Measurements from ENCODE around the gene C1orf87. TPM values are rescaled to one million over a fixed set of nuclear protein-coding genes. Genes with fewer than 3 reads are reported as not detected.

Gene C1orf87
- total and polyA plus RNA-seq, 9 donors, result 0.31 to 1.2 (median 0.71) TPM

- 100% methylated on average over 1 of the region's 1 CpG for WGBS (ENCODE audit: insufficient coverage)
- DNase-seq, result no peak
Measured at GRCh38 chr1:60066001-60066400, 7.6 kb downstream of the C1orf87 start.

GRCh38 chr1:60065199-60065598 is 8.4 kb downstream of the C1orf87 start:
- Histone ChIP-seq H3K4me3 (ENCODE audit: low read length) (no peak overlapping the region), H3K36me3 (ENCODE audit: control insufficient read depth, insufficient read depth, low read length) (no peaks in the 10 kb centered on the region), H3K4me1 (ENCODE audit: control insufficient read depth, insufficient read depth, low read length) (no peaks in the 10 kb centered on the region), H3K9me3 (replicated peaks; ENCODE audit: control insufficient read depth, low read depth, low read length) (no peaks in the 10 kb centered on the region), H3K27ac (ENCODE audit: low read length) (no peak overlapping the region), H3K27me3 (ENCODE audit: control insufficient read depth, insufficient read depth, low read length) (no peaks in the 10 kb centered on the region)
- no peak for DNase-seq
- 100% methylated on average over 2 of the region's 2 CpGs for WGBS (ENCODE audit: insufficient coverage)

More at GRCh38 chr1:60066001-60066400, 7.6 kb downstream of the C1orf87 start:
- Histone ChIP-seq H3K4me3 (ENCODE audit: low read length) (no peak overlapping the region), H3K27ac (ENCODE audit: low read length) (no peak overlapping the region), H3K27me3 (ENCODE audit: control insufficient read depth, insufficient read depth, low read length) (no peaks in the 10 kb centered on the region), H3K4me1 (ENCODE audit: control insufficient read depth, insufficient read depth, low read length) (no peaks in the 10 kb centered on the region), H3K9me3 (replicated peaks; ENCODE audit: control insufficient read depth, low read depth, low read length) (no peaks in the 10 kb centered on the region), H3K36me3 (ENCODE audit: control insufficient read depth, insufficient read depth, low read length) (no peaks in the 10 kb centered on the region)

GRCh38 chr1:60063561-60063960 is 10.0 kb downstream of the C1orf87 start:
- no peaks in the 10 kb centered on the region for H3K9me3 ChIP-seq (replicated peaks; ENCODE audit: control insufficient read depth, low read depth, low read length)
- H3K36me3 ChIP-seq (ENCODE audit: control insufficient read depth, insufficient read depth, low read length), result no peaks in the 10 kb centered on the region
- WGBS (ENCODE audit: insufficient coverage), result 83% methylated on average over 3 of the region's 4 CpGs
- H3K27me3 ChIP-seq (ENCODE audit: control insufficient read depth, insufficient read depth, low read length), result no peaks in the 10 kb centered on the region
- no peak overlapping the region for H3K4me3 ChIP-seq (ENCODE audit: low read length)
- no peaks in the 10 kb centered on the region for H3K4me1 ChIP-seq (ENCODE audit: control insufficient read depth, insufficient read depth, low read length)
- no peak overlapping the region for H3K27ac ChIP-seq (ENCODE audit: low read length)
- DNase-seq, result no peak

- Histone ChIP-seq H3K4me1 (ENCODE audit: control insufficient read depth, insufficient read depth, low read length) (no peaks in the 10 kb centered on the region), H3K27me3 (ENCODE audit: control insufficient read depth, insufficient read depth, low read length) (no peaks in the 10 kb centered on the region), H3K36me3 (ENCODE audit: control insufficient read depth, insufficient read depth, low read length) (no peaks in the 10 kb centered on the region), H3K4me3 (ENCODE audit: low read length) (no peak overlapping the region), H3K9me3 (replicated peaks; ENCODE audit: control insufficient read depth, low read depth, low read length) (no peaks in the 10 kb centered on the region), H3K27ac (ENCODE audit: low read length) (no peak overlapping the region)
- DNase-seq, result no peak
- 89% methylated on average over 4 of the region's 7 CpGs for WGBS (ENCODE audit: insufficient coverage)
Measured at GRCh38 chr1:60059468-60059867, 14.1 kb downstream of the C1orf87 start.

- Histone ChIP-seq H3K27me3 (ENCODE audit: control insufficient read depth, insufficient read depth, low read length) (no peaks in the 10 kb centered on the region), H3K27ac (ENCODE audit: low read length) (no peak overlapping the region), H3K4me1 (ENCODE audit: control insufficient read depth, insufficient read depth, low read length) (no peaks in the 10 kb centered on the region), H3K36me3 (ENCODE audit: control insufficient read depth, insufficient read depth, low read length) (no peaks in the 10 kb centered on the region), H3K4me3 (ENCODE audit: low read length) (no peak overlapping the region), H3K9me3 (replicated peaks; ENCODE audit: control insufficient read depth, low read depth, low read length) (peaks cover 3% of the 10 kb centered on the region)
- DNase-seq, result no peak
Measured at GRCh38 chr1:60055336-60055735, 18.2 kb downstream of the C1orf87 start.

- DNase-seq, result no peak
- H3K4me3 ChIP-seq (ENCODE audit: low read length), result no peak overlapping the region
- H3K9me3 ChIP-seq (replicated peaks; ENCODE audit: control insufficient read depth, low read depth, low read length), result peaks cover 3% of the 10 kb centered on the region
- no peaks in the 10 kb centered on the region for H3K36me3 ChIP-seq (ENCODE audit: control insufficient read depth, insufficient read depth, low read length)
- no peaks in the 10 kb centered on the region for H3K4me1 ChIP-seq (ENCODE audit: control insufficient read depth, insufficient read depth, low read length)
- no peak overlapping the region for H3K27ac ChIP-seq (ENCODE audit: low read length)
- H3K27me3 ChIP-seq (ENCODE audit: control insufficient read depth, insufficient read depth, low read length), result no peaks in the 10 kb centered on the region
Measured at GRCh38 chr1:60054374-60054773, 19.2 kb downstream of the C1orf87 start.

GRCh38 chr1:60052601-60053000 is 21.0 kb downstream of the C1orf87 start:
- Histone ChIP-seq H3K9me3 (replicated peaks; ENCODE audit: control insufficient read depth, low read depth, low read length) (peaks cover 3% of the 10 kb centered on the region), H3K27ac (ENCODE audit: low read length) (no peak overlapping the region), H3K36me3 (ENCODE audit: control insufficient read depth, insufficient read depth, low read length) (no peaks in the 10 kb centered on the region), H3K27me3 (ENCODE audit: control insufficient read depth, insufficient read depth, low read length) (no peaks in the 10 kb centered on the region), H3K4me1 (ENCODE audit: control insufficient read depth, insufficient read depth, low read length) (no peaks in the 10 kb centered on the region), H3K4me3 (ENCODE audit: low read length) (no peak overlapping the region)
- WGBS (ENCODE audit: insufficient coverage), result 55% methylated on average over 2 of the region's 9 CpGs
- DNase-seq, result peak; percentile 55

GRCh38 chr1:60051191-60051590 is 22.4 kb downstream of the C1orf87 start:
- no peak for DNase-seq
- H3K4me1 ChIP-seq (ENCODE audit: control insufficient read depth, insufficient read depth, low read length), result no peaks in the 10 kb centered on the region
- no peaks in the 10 kb centered on the region for H3K36me3 ChIP-seq (ENCODE audit: control insufficient read depth, insufficient read depth, low read length)
- H3K27ac ChIP-seq (ENCODE audit: low read length), result no peak overlapping the region
- WGBS (ENCODE audit: insufficient coverage), result no CpG with 5 or more reads among the region's 1 CpG
- H3K9me3 ChIP-seq (replicated peaks; ENCODE audit: control insufficient read depth, low read depth, low read length), result peaks cover 3% of the 10 kb centered on the region
- no peaks in the 10 kb centered on the region for H3K27me3 ChIP-seq (ENCODE audit: control insufficient read depth, insufficient read depth, low read length)
- no peak overlapping the region for H3K4me3 ChIP-seq (ENCODE audit: low read length)

- H3K27ac ChIP-seq (ENCODE audit: low read length), result no peak overlapping the region
- H3K36me3 ChIP-seq (ENCODE audit: control insufficient read depth, insufficient read depth, low read length), result no peaks in the 10 kb centered on the region
- peaks cover 3% of the 10 kb centered on the region for H3K9me3 ChIP-seq (replicated peaks; ENCODE audit: control insufficient read depth, low read depth, low read length)
- no peak for DNase-seq
- no peak overlapping the region for H3K4me3 ChIP-seq (ENCODE audit: low read length)
- no peaks in the 10 kb centered on the region for H3K4me1 ChIP-seq (ENCODE audit: control insufficient read depth, insufficient read depth, low read length)
- H3K27me3 ChIP-seq (ENCODE audit: control insufficient read depth, insufficient read depth, low read length), result no peaks in the 10 kb centered on the region
Measured at GRCh38 chr1:60049188-60049587, 24.4 kb downstream of the C1orf87 start.

- Histone ChIP-seq H3K9me3 (replicated peaks; ENCODE audit: control insufficient read depth, low read depth, low read length) (no peaks in the 10 kb centered on the region), H3K27ac (ENCODE audit: low read length) (no peak overlapping the region), H3K4me1 (ENCODE audit: control insufficient read depth, insufficient read depth, low read length) (no peaks in the 10 kb centered on the region), H3K4me3 (ENCODE audit: low read length) (no peak overlapping the region), H3K36me3 (ENCODE audit: control insufficient read depth, insufficient read depth, low read length) (no peaks in the 10 kb centered on the region), H3K27me3 (ENCODE audit: control insufficient read depth, insufficient read depth, low read length) (no peaks in the 10 kb centered on the region)
- no peak for DNase-seq
Measured at GRCh38 chr1:60044881-60045280, 28.7 kb downstream of the C1orf87 start.

GRCh38 chr1:60041783-60042182 is 31.8 kb downstream of the C1orf87 start:
- Histone ChIP-seq H3K4me1 (ENCODE audit: control insufficient read depth, insufficient read depth, low read length) (no peaks in the 10 kb centered on the region), H3K27me3 (ENCODE audit: control insufficient read depth, insufficient read depth, low read length) (no peaks in the 10 kb centered on the region), H3K27ac (ENCODE audit: low read length) (no peak overlapping the region), H3K36me3 (ENCODE audit: control insufficient read depth, insufficient read depth, low read length) (no peaks in the 10 kb centered on the region), H3K4me3 (ENCODE audit: low read length) (no peak overlapping the region), H3K9me3 (replicated peaks; ENCODE audit: control insufficient read depth, low read depth, low read length) (no peaks in the 10 kb centered on the region)
- 83% methylated on average over 1 of the region's 2 CpGs for WGBS (ENCODE audit: insufficient coverage)
- DNase-seq, result no peak

Data from muscle of leg (tissue), 11 donors.